GM21723 (cell line): ENCODE data around the gene RALGPS1.

ENCODE experiments used
- ATAC-seq: cut with Tn5 transposase; IDR thresholded peaks from one replicate; pipeline ENCODE4 v1.9.1; 2021; ENCODE audit warnings: mild to moderate bottlenecking, moderate library complexity; ENCODE audit not compliant: unreplicated experiment

RALGPS1 gene

GRCh38 chr9:127092041-127092608 lies 177.5 kb downstream of the RALGPS1 start:
- ATAC-seq, result no peak

GRCh38 chr9:127093319-127094020 lies 178.9 kb downstream of the RALGPS1 start:
- ATAC-seq, result no peak

- no peak for ATAC-seq
Observed at GRCh38 chr9:127095411-127095810, 180.8 kb downstream of the RALGPS1 start.

GRCh38 chr9:127096208-127096607 lies 181.6 kb downstream of the RALGPS1 start:
- no peak for ATAC-seq

GRCh38 chr9:127097683-127098082 lies 183.1 kb downstream of the RALGPS1 start:
- ATAC-seq, result no peak

DNA sequence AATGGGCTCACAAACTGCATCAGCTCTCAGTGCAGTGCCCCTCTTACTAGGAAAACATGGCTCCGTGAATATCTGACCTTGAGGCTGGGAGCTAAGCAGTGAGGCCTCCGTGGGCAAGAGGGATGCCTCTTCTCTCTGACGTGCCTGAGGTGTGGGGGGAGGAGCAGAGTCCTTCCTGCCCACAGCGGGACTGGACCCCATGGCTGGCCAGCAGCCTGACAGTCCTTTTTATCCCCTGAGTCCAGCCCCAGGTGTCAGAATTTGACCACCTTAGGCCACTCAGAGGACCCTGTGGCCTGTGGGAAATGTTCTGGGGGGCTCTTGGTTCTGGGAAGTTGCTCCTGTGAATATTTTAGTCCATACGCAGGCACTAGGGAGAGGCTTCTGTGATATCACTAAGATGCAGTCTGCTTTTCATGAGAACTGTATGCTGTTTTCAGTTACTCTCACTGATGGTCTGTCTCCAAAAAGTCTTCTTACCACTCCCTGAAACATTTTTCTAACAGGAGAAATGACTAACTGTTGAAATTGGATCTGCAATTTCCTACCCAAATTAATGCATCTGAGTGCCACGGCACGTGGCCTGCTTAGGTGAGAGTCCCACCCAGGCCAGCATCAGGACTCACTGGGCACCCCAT lies 184.5 kb downstream of the RALGPS1 start:
- no peak for ATAC-seq

GRCh38 chr9:127099664-127100063 lies 185.1 kb downstream of the RALGPS1 start:
- ATAC-seq, result no peak

DNA sequence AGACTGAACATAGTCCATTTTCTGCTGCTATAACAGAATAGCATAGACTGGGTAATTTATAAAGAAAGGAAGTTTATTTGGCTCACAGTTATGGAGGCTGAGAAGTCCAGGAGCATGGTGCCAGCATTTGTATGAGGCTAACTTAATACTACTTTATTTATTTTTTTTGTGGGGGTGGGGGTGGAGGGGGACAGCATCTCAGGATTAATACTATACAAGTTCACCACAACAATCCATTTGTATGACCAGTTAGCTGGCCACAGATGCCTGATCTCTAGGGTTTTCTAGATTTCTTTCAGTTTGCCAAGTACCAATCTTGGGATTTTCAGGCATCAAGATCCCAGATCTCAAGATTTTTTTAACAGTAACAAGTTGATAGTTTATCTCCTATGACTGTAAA lies 187.6 kb downstream of the RALGPS1 start:
- ATAC-seq, result no peak

GRCh38 chr9:127102788-127103187 lies 188.2 kb downstream of the RALGPS1 start:
- ATAC-seq, result no peak

DNA sequence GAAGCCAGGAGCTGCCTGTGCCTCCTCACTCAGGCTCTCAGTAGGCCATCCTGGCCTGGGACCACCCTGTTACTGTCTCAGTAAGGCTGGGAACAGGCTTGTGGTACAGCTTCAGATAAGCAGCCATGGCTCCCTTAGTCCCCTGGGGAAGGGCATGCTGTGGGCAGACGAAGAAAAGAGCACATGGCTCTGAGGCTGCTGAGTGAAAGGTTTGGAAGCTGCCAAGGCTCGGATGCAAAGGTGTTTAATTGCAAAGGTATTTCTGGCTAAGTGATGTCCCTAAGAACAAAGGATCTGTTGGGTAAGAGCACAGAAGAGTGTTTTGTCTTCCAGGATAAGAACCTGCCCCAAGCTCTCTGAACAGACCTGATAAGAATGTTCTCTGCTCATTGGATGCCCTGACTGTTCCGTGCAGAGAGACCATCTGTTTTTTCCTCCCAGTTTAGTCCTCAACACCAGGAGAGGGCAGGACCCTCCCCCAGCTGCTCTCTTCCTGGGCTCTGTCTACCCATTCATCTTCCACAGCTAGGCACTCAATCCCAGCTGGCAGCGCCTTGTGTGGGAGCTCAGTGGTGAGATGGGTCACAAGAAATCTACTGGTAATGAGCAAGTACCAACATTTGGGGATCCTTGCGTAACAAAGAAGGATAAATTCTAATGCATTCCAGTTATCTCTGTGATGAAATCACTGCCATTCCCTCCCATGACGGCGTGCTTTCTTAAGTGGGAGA lies 190.2 kb downstream of the RALGPS1 start:
- no peak for ATAC-seq

DNA sequence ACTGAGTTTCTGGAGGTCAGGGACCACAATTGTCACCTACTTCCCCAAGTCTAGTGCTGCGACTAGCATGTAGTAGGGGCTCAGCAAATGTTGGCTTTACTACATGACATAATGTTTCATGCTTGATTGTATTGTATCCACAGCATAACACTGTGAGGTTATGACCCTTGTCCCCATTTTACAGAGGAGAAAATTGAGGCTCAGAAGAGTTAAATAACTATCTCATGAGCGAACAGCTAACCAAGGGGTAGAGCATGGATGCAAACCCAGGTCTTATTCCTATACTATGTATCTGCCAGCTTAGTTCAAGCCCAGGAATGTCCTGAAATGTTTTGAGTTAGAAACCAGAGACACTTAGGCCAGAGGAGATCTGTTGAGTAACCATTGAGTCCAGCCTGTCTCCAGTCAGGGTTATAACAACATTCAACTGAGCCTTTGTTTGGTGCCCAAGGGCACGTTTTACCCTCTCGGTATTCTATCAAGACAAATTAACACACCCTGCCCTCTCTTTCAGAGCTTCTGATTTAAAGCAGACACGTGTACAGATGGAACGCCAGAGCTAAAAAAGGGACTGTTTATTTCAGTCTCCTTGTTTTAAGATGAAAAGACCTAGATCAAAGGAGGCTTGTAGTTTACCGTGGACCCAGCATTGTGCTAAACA lies 191.4 kb downstream of the RALGPS1 start:
- no peak for ATAC-seq

DNA sequence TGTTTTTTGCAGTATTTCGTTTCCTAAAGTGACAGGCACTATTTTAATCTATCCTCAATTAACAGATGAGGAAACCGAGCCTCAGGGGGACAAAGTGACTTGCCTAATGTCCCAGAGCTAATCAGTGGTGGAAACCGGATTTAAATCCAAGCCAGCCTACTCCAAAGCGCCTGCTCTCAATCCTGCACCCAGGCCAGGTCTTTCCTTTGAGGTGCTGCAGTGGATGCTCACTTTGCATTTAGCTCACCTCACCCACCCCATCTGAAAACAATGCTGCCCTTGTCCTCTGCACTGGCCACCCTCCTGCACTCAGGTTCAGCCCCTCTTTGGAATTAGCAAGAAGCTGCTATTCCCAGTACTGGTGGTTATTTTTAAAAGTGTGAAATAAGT lies 191.9 kb downstream of the RALGPS1 start:
- no peak for ATAC-seq

- no peak for ATAC-seq
Observed at GRCh38 chr9:127107171-127107928, 192.8 kb downstream of the RALGPS1 start.

GRCh38 chr9:127107929-127108876 lies 193.6 kb downstream of the RALGPS1 start:
- ATAC-seq, result no peak

- no peak for ATAC-seq
Observed at GRCh38 chr9:127109212-127109711, 194.7 kb downstream of the RALGPS1 start.

GRCh38 chr9:127112056-127112455 lies 197.5 kb downstream of the RALGPS1 start:
- ATAC-seq, result no peak

DNA sequence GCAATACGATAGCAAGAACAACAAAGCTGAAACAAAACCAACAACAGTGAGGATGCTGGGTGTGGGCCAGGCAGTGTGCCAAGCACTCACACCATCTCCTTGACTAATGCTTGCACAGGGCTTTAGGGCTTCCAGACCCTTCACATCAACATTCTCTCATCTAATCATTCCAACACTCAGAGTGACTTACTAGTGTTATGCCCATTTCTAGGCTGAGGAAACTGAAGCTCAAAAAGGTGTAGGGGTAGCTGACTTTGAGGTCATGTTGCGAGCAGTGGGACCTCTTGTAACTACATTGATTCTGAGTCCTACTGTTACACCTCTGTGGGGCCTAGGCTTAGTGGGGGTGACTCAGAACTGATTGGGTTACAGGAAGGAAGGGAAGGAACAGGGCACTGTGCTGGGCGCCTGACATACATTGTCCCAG lies 198.2 kb downstream of the RALGPS1 start:
- ATAC-seq, result no peak

- no peak for ATAC-seq
Observed at GRCh38 chr9:127113191-127113972, 198.8 kb downstream of the RALGPS1 start.
